Hepatocyte (in vitro differentiated cells): Measurements from ENCODE around the gene SGSM2. TPM values are rescaled to one million over a fixed set of nuclear protein-coding genes. Genes with fewer than 3 reads are reported as not detected.

Experiments
- DNase-seq: peaks from one replicate; pipeline ENCODE4 v3.0.0-alpha.2; 2016; ENCODE audit warnings: low spot score
- H2AFZ ChIP-seq: fragments of 200-600 bp; sonication (generic); 2 replicates; pipeline ENCODE4 v1.6.0; 2016; ENCODE audit warnings: antibody characterized with exemption, mild to moderate bottlenecking
- H3K27ac ChIP-seq: fragments of 200-600 bp; sonication (generic); 2 replicates; pipeline ENCODE4 v1.5.1; 2016; ENCODE audit warnings: mild to moderate bottlenecking
- H3K27me3 ChIP-seq: fragments of 200-600 bp; sonication (generic); 2 replicates; pipeline ENCODE4 v1.6.1; 2016
- H3K36me3 ChIP-seq: fragments of 200-600 bp; sonication (generic); replicated peaks from 2 replicates; pipeline ENCODE4 v1.5.1; 2016; ENCODE audit warnings: low read depth; ENCODE audit not compliant: insufficient read depth
- H3K4me1 ChIP-seq: fragments of 200-600 bp; sonication (generic); 2 replicates; pipeline ENCODE4 v1.5.1; 2016; ENCODE audit warnings: mild to moderate bottlenecking, moderate library complexity; ENCODE audit not compliant: insufficient read depth
- H3K4me2 ChIP-seq: fragments of 200-600 bp; sonication (generic); 2 replicates; pipeline ENCODE4 v1.6.0; 2016
- H3K4me3 ChIP-seq: fragments of 200-600 bp; sonication (generic); 2 replicates; pipeline ENCODE4 v1.5.1; 2016; ENCODE audit warnings: mild to moderate bottlenecking
- H3K79me2 ChIP-seq: fragments of 200-600 bp; sonication (generic); 2 replicates; pipeline ENCODE4 v1.6.0; 2017; ENCODE audit warnings: mild to moderate bottlenecking
- H3K9me2 ChIP-seq: fragments of 200-600 bp; sonication (generic); replicated peaks from 2 replicates; pipeline ENCODE4 v1.6.0; 2017; ENCODE audit warnings: mild to moderate bottlenecking; ENCODE audit not compliant: insufficient read depth
- H3K9me3 ChIP-seq: fragments of 200-600 bp; sonication (generic); 2 replicates; pipeline ENCODE4 v1.5.1; 2016; ENCODE audit warnings: low read depth, mild to moderate bottlenecking
- H4K20me1 ChIP-seq: fragments of 200-600 bp; sonication (generic); 2 replicates; pipeline ENCODE4 v1.6.0; 2016; ENCODE audit warnings: mild to moderate bottlenecking; ENCODE audit not compliant: insufficient read depth, poor library complexity, severe bottlenecking
- CTCF ChIP-seq: fragments of 200-600 bp; sonication (generic); IDR thresholded peaks from 2 replicates; pipeline ENCODE4 v1.5.1; 2016; ENCODE audit warnings: antibody characterized with exemption, mild to moderate bottlenecking; ENCODE audit not compliant: poor library complexity
- EZH2 ChIP-seq: fragments of 200-600 bp; sonication (generic); IDR thresholded peaks from 2 replicates; pipeline ENCODE4 v1.6.1; 2016; ENCODE audit warnings: antibody characterized with exemption, mild to moderate bottlenecking, borderline replicate concordance
- EZH2phosphoT487 ChIP-seq: fragments of 200-600 bp; sonication (generic); IDR thresholded peaks from one replicate; pipeline ENCODE4 v1.6.1; 2018; ENCODE audit warnings: antibody characterized with exemption, mild to moderate bottlenecking, low read depth, moderate library complexity; ENCODE audit not compliant: unreplicated experiment, severe bottlenecking
- WGBS: methylation state at CpG from one replicate; pipeline ENCODE4 v1.1.6; 2016; ENCODE audit warnings: low lambda C conversion rate; ENCODE audit errors: missing lambda C conversion rate; 5-methylcytosine and 5-hydroxymethylcytosine counted together
- polyA plus RNA-seq: library from polyadenylated mRNA; unstranded; fragments of >200 nt; fragmentation: Nextera tagmentation; extraction: Ambion mirVana; gene quantifications from 2 replicates; pipeline ENCODE4 v1.2.1, GENCODE V29; 2016
- total RNA-seq: library from RNA; depleted of rRNA; stranded (reverse); fragments of >200 nt; gene quantifications from 2 replicates; pipeline ENCODE4 v1.2.3, GENCODE V29; 2014

The SGSM2 gene
- total and polyA plus RNA-seq, 2 experiments from 2014 or later, result 22.2 to 34.9 TPM

- Histone ChIP-seq H4K20me1 (no peaks in the 10 kb centered on the region), H3K4me1 (peaks cover 15% of the 10 kb centered on the region), H3K27ac (no peak overlapping the region), H3K79me2 (no peaks in the 10 kb centered on the region), H3K4me3 (no peak overlapping the region), H3K27me3 (no peaks in the 10 kb centered on the region), H3K36me3 (no peaks in the 10 kb centered on the region), H3K9me2 (no peaks in the 10 kb centered on the region), H2AFZ (no peak overlapping the region), H3K9me3 (no peaks in the 10 kb centered on the region), H3K4me2 (no peak overlapping the region)
- TF ChIP-seq CTCF (no peak), EZH2 (no peak), EZH2phosphoT487 (no peak)
- 94% methylated on average over 7 of the region's 7 CpGs for WGBS
- DNase-seq, result no peak
These were observed 73.7 kb downstream of the SGSM2 start for GRCh38 chr17:2410951-2411350.

- Histone ChIP-seq H3K4me3 (no peak overlapping the region), H3K27me3 (no peaks in the 10 kb centered on the region), H3K9me2 (no peaks in the 10 kb centered on the region), H3K4me1 (peaks cover 4% of the 10 kb centered on the region), H4K20me1 (no peaks in the 10 kb centered on the region), H3K36me3 (no peaks in the 10 kb centered on the region), H3K27ac (no peak overlapping the region), H3K9me3 (no peaks in the 10 kb centered on the region), H2AFZ (no peak overlapping the region), H3K79me2 (no peaks in the 10 kb centered on the region), H3K4me2 (no peak overlapping the region)
- TF ChIP-seq EZH2phosphoT487 (no peak), CTCF (no peak), EZH2 (no peak)
- WGBS, result 80% methylated on average over 2 of the region's 2 CpGs
- no peak for DNase-seq
These were observed 75.3 kb downstream of the SGSM2 start for GRCh38 chr17:2412561-2413021.

- Histone ChIP-seq H3K4me2 (no peak overlapping the region), H3K9me2 (no peaks in the 10 kb centered on the region), H3K36me3 (no peaks in the 10 kb centered on the region), H3K79me2 (no peaks in the 10 kb centered on the region), H2AFZ (no peak overlapping the region), H3K27ac (no peak overlapping the region), H4K20me1 (no peaks in the 10 kb centered on the region), H3K4me3 (no peak overlapping the region), H3K9me3 (no peaks in the 10 kb centered on the region), H3K27me3 (no peaks in the 10 kb centered on the region), H3K4me1 (no peaks in the 10 kb centered on the region)
- WGBS, result 98% methylated on average over 22 of the region's 22 CpGs
- no peak for DNase-seq
- no peak for TF ChIP-seq EZH2
- no peak for TF ChIP-seq CTCF
- TF ChIP-seq EZH2phosphoT487, result no peak
These were observed 77.3 kb downstream of the SGSM2 start for GRCh38 chr17:2414446-2415064.

- Histone ChIP-seq H2AFZ (no peak overlapping the region), H3K4me2 (no peak overlapping the region), H3K9me2 (no peaks in the 10 kb centered on the region), H3K4me3 (no peak overlapping the region), H3K27ac (no peak overlapping the region), H3K36me3 (no peaks in the 10 kb centered on the region), H3K4me1 (no peaks in the 10 kb centered on the region), H3K79me2 (no peaks in the 10 kb centered on the region), H4K20me1 (no peaks in the 10 kb centered on the region), H3K27me3 (no peaks in the 10 kb centered on the region), H3K9me3 (no peaks in the 10 kb centered on the region)
- WGBS, result 90% methylated on average over 9 of the region's 9 CpGs
- TF ChIP-seq EZH2 (no peak), CTCF (no peak), EZH2phosphoT487 (no peak)
- no peak for DNase-seq
These were observed 77.8 kb downstream of the SGSM2 start for GRCh38 chr17:2415081-2415480.
